Measurements from ENCODE around the gene VARS2.

The VARS2 gene

DNA sequence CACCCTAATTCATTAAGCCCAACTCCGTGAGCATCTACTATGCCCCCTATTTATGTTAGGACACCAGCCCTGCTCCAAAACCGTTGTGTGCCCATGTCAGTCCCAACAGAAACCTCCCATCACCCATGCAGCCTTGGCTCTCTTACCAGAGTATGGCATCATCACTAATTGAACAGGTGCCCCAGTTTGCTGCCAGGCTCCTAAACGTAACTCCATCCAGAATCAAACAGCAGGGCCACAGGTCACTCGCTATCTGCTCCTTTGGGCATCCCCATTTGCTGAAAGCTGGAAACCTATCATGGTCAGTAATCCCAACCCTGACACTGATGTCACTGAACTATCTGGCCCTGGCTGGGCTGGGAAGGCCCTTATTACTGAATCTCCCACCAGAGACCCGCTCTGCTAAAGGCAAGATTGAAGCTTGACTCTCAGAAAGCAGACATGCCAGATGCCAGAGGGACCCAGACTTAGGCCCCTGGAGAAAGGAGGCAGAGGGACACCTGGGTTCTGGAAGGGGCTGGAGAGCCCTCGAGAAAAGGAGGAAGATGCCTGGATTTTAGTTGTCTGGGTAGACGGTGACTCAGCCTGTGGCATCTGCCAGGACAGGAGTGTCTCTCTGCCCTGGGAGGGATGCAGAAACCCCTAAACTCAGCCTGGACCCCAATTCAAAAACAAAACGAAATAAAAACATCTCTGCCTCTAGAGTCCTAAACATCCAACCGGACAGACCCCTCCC lies 40.8 kb downstream of the VARS2 start:
- H3K4me3 ChIP-seq (ENCODE audit: low read length) = peak overlapping the region; percentile 43
- TF ChIP-seq, protein P1, sequence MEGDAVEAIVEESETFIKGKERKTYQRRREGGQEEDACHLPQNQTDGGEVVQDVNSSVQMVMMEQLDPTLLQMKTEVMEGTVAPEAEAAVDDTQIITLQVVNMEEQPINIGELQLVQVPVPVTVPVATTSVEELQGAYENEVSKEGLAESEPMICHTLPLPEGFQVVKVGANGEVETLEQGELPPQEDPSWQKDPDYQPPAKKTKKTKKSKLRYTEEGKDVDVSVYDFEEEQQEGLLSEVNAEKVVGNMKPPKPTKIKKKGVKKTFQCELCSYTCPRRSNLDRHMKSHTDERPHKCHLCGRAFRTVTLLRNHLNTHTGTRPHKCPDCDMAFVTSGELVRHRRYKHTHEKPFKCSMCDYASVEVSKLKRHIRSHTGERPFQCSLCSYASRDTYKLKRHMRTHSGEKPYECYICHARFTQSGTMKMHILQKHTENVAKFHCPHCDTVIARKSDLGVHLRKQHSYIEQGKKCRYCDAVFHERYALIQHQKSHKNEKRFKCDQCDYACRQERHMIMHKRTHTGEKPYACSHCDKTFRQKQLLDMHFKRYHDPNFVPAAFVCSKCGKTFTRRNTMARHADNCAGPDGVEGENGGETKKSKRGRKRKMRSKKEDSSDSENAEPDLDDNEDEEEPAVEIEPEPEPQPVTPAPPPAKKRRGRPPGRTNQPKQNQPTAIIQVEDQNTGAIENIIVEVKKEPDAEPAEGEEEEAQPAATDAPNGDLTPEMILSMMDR (conservative IDR thresholded peaks at IDR 0.05; ENCODE audit: low read depth, low read length) = no peak
- DNase-seq (ENCODE audit: low read depth) = no peak

DNA sequence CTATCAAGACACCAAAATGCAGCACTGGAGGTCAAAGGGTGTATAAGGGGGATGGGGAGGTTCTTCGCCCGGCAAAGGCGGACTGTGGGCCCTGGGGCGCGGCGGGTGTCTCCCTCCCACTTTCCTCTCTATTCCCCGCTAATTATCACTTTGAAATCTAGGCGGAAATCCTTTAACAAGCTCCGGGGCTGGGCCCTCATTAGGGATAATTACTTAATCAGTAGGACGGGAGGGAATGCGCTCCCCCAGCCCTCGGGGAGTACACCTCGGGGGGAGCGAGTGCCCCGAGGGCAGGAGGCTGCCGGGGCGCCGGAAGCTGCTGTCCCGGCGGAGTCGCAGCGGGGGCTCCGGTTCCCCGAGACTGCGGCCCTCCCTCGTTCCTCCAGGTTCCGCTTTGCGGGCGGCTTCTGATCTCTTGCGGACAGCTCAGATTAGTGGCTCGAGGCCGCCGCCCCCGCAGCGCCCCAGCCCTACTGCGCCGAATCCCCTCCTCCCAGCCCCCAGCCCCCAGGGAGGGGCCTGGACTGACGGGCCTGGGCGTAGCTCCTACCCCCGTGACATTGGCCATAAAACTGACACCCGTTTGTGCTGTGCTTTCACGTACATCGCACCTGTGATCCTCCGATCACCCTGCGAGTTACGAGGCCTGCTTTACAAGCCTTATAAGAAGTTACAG lies 41.5 kb downstream of the VARS2 start:
- DNase-seq (ENCODE audit: low read depth) = no peak
- H3K4me3 ChIP-seq (ENCODE audit: low read length) = peak overlapping the region; percentile 43
- TF ChIP-seq, protein P1 (conservative IDR thresholded peaks at IDR 0.05; ENCODE audit: low read depth, low read length) = no peak

DNA sequence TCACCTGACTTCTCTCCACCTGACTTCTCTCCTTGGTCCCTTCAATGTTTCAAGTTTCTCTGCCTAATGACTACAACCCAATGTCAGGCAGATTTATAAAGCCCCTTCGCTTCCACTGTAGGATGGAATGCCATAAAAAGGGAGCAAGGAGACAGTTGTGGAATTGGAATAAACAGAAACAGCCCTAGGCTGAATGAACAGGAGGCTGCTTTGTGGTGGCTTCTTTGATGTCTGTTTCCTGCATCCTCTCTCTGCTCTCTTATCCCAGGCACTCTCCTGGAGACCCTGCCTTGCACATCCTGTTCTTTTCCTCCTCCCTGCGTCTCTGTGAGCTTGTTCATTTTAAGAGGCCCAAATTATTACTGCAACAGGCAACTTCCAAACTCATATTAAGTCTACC lies 43.7 kb downstream of the VARS2 start:
- H3K4me3 ChIP-seq (ENCODE audit: low read length) = no peak overlapping the region
- TF ChIP-seq, protein P1 (conservative IDR thresholded peaks at IDR 0.05; ENCODE audit: low read depth, low read length) = no peak
- no peak for DNase-seq (ENCODE audit: low read depth)

DNA sequence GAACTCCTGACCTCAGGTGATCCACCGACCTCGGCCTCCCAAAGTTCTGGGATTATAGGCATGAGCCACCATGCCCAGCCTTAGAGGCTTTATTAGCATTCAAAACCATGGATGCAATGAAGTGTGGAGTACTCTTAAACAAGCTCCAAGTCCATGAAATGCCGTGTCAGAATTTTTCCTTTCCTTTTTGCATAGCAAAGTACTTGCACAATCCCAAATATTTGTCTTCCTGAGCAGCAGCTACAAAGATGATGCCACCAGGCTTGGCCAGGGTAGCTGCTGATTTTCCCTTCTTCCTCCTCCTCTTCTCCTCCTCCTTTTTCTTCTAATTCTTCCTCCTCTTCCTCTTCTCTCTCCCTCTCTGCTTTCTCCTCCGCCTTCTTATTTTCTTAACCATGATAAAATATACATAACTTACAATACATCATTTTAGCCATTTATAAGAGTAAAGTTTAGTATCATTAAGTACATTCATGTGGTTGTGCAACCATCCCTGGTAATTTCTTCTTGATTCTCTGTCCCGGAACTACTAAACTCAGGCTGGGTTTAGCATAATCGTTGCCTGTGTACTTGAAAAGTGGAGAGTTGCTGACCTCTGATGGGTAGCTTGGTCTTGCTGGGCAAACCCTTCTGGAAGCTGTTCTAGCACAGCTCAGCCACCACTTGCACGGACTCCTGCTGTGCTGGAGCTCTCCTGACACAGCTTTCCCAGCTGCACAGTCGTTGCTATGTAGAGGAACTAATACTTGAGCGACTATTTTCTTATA lies 47.1 kb downstream of the VARS2 start:
- TF ChIP-seq, protein P1 (conservative IDR thresholded peaks at IDR 0.05; ENCODE audit: low read depth, low read length) = no peak
- DNase-seq (ENCODE audit: low read depth) = no peak
- H3K4me3 ChIP-seq (ENCODE audit: low read length) = no peak overlapping the region

DNA sequence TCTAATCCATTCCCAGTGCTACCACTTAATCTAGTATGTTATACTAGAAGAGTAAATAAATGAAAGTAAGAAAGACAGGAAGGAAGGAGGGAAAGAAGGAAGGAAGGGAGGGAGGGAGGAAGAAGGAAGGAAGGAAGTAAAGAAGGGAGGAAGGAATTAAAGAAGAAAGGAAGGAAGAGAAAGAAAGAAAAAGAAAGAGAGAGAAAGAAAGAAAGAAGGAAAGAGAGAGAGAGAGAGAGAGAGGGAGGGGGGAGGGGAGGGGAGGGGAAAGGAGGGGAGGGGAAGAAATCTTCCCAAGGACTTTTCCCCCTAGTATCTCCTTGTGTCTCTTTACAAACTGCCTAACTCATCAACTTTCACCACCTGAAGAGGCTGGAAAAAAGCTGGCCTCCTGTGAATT lies 48.7 kb downstream of the VARS2 start:
- no peak for DNase-seq (ENCODE audit: low read depth)
- TF ChIP-seq, protein P1 (conservative IDR thresholded peaks at IDR 0.05; ENCODE audit: low read depth, low read length) = no peak
- no peak overlapping the region for H3K4me3 ChIP-seq (ENCODE audit: low read length)

DNA sequence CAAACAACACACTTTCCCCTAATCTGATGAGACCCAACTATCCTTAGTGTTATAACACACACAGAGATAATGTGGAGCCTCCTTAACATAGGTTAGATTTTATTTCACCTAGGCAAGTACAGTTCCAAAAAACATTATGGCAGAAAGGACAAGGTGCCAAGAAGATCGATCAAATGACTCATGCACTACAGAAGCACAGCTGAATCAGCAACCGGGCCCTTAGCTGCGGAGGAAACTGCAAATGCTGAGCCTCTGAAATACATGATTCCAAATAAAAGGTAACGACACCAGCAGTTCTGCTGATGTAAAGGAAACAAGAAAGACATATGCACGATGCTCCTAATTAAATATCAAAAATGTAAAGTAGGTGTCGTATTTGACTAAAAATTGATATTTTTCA lies 49.6 kb downstream of the VARS2 start:
- H3K4me3 ChIP-seq (ENCODE audit: low read length) = no peak overlapping the region
- TF ChIP-seq, protein P1 (conservative IDR thresholded peaks at IDR 0.05; ENCODE audit: low read depth, low read length) = no peak
- DNase-seq (ENCODE audit: low read depth) = no peak
